ENCODE results near the gene COA3. TPM values are rescaled to one million over a fixed set of nuclear protein-coding genes. Genes with fewer than 3 reads are reported as not detected.

COA3 gene, protein sequence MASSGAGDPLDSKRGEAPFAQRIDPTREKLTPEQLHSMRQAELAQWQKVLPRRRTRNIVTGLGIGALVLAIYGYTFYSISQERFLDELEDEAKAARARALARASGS
- total RNA-seq (2014; rRNA removed) = 44.6 and 49.6 TPM in 2 replicates
- percentile 86 among the genes with signal in this experiment for Bru-seq, nascent RNA
- BruChase-seq, experiment 1, labeled RNA remaining after a 6-hour chase = percentile 96 among the genes with signal in this experiment
- BruChase-seq, experiment 2, labeled RNA remaining after a 2-hour chase = percentile 87 among the genes with signal in this experiment
- long read RNA-seq, transcript COA3-201 (2 exons, 771 nt) = major isoform, 29 of 34 reads
- long read RNA-seq, partial matches to known transcripts = 5 of 34 reads
- long read RNA-seq, other reads (novel, unspliced or antisense) = 0 of 34 reads

DNA sequence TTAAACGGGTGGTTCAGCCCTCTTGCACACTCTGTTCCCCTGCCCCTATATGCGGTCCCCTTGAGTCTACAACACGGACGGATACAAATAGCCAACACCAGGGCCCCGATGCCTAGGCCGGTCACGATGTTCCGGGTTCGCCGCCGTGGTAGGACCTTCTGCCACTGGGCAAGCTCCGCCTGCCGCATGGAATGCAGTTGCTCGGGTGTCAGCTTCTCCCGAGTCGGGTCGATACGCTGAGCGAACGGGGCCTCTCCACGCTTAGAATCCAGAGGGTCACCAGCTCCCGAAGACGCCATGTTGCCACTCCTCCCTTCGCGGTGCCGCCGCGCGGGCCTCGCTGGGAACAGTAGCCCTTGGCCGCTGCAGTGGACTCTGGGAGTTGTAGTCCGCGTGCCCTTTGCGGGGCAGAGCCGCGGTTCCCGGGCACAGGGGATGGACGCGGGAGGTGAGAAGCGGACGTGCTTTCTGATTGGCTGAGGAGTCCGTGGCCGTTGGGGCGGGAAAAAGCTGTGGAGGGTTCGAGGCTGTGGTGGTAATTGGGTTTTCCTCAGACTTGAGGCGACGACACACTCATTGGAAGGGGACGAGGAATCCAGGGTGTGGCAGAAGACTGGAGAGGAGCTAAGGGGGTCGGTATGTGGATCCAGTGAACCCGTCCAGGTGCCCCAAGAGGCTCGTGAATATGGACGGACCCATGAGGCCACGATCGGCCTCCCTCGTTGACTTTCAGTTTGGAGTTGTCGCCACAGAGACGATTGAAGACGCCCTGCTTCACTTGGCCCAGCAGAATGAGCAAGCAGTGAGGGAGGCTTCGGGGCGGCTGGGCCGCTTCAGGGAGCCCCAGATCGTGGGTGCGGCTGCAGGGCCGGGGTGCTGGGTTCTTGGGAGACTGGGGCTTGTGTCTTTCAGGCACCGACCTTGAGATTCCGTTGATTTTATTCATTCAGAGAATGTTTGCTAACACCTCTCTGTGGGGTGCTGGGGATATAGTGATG lies at the start of gene COA3, which contains the start of gene CNTD1:
COA3 (minus strand) TSS at position 322 of the 998 bp plus-strand sequence; CDS start at position 299, 23 bp downstream.
CNTD1 (plus strand) TSS at position 479 of the 998 bp plus-strand sequence; CDS start at position 686, 207 bp downstream.
- Histone ChIP-seq H3K27me3 (ENCODE audit: low read length) (no peaks in the 10 kb centered on the region), H3K4me1 (ENCODE audit: insufficient read depth, low read length) (peaks cover 28% of the 10 kb centered on the region), H3K9me3 (ENCODE audit: low read length) (no peaks in the 10 kb centered on the region), H3K4me3 (ENCODE audit: low read length) (peak within 1 kb of the TSS; percentile 99), H4K20me1 (ENCODE audit: low read length) (no peaks in the 10 kb centered on the region), H2AFZ (ENCODE audit: low read length) (peak within 1 kb of the TSS; percentile 78), H3K27ac (ENCODE audit: low read length) (peak within 1 kb of the TSS; percentile 41), H3K79me2 (ENCODE audit: low read length) (peaks cover 11% of the 10 kb centered on the region; the same call in 1 of the 2 replicates), H3F3A (ENCODE audit: low read length, unreplicated experiment) (no peaks in the 10 kb centered on the region), H3K36me3 (ENCODE audit: low read depth, low read length) (no peaks in the 10 kb centered on the region), H3K9me2 (replicated peaks; ENCODE audit: low read length) (no peaks in the 10 kb centered on the region), H3K9ac (ENCODE audit: low read length) (peak within 1 kb of the TSS; percentile 91), H3K4me2 (ENCODE audit: low read length) (peak within 1 kb of the TSS; percentile 96)
- ATAC-seq (peak; percentile 75), DNase-seq (peak; percentile 80)
- no TSS peak for BruUV-seq (replicated peaks)
- POLR2A ChIA-PET (ENCODE audit: unreplicated experiment) = no interaction called here
- TF ChIP-seq, protein P1, sequence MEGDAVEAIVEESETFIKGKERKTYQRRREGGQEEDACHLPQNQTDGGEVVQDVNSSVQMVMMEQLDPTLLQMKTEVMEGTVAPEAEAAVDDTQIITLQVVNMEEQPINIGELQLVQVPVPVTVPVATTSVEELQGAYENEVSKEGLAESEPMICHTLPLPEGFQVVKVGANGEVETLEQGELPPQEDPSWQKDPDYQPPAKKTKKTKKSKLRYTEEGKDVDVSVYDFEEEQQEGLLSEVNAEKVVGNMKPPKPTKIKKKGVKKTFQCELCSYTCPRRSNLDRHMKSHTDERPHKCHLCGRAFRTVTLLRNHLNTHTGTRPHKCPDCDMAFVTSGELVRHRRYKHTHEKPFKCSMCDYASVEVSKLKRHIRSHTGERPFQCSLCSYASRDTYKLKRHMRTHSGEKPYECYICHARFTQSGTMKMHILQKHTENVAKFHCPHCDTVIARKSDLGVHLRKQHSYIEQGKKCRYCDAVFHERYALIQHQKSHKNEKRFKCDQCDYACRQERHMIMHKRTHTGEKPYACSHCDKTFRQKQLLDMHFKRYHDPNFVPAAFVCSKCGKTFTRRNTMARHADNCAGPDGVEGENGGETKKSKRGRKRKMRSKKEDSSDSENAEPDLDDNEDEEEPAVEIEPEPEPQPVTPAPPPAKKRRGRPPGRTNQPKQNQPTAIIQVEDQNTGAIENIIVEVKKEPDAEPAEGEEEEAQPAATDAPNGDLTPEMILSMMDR (conservative IDR thresholded peaks at IDR 0.05; ENCODE audit: low read depth, low read length) = no peak
- TF ChIP-seq EZH2phosphoT487 (IDR thresholded peaks at IDR 0.05; ENCODE audit: borderline replicate concordance, low read length) = no peak
- no peak for TF ChIP-seq EZH2 (IDR thresholded peaks at IDR 0.05; ENCODE audit: low read length, unreplicated experiment)
- CTCF ChIA-PET = no interaction called here
- intact Hi-C loops (cut with micrococcal nuclease) = no loop called here

DNA sequence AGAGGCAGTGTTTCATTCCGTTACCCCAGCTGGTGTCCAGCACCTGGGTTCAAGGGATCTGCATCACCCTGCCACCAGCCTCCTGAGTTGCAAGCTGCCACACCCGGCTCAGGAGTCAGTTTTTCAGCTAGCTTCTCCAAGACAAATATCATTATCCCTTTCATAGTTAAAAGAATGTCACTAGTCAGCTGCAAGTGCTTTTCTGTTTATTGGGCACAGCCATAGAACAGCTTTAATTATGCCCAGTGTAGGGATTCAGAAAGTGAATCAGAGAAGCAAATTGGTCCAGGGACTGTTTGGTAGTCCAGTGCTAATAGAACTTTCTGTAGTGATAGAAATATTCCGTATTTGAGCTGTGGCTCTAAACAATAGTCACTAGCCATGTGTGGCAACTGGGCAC lies 49.6 kb upstream of the COA3 start:
- intact Hi-C loops (cut with micrococcal nuclease) = loop anchor here (5.0 kb wide), 1 partner anchor 149 kb away; the partner anchor contains the start of gene RPL27
- no TSS peak for BruUV-seq (replicated peaks)
- POLR2A ChIA-PET (ENCODE audit: unreplicated experiment) = no interaction called here

More for the DNA sequence above, 49.6 kb upstream of the COA3 start:
- H3K27ac ChIP-seq (ENCODE audit: low read length) = no peak overlapping the region
- no peak overlapping the region for H3K4me2 ChIP-seq (ENCODE audit: low read length)
- no peaks in the 10 kb centered on the region for H3F3A ChIP-seq (ENCODE audit: low read length, unreplicated experiment)
- TF ChIP-seq, protein P1 (conservative IDR thresholded peaks at IDR 0.05; ENCODE audit: low read depth, low read length) = no peak
- TF ChIP-seq EZH2 (IDR thresholded peaks at IDR 0.05; ENCODE audit: low read length, unreplicated experiment) (no peak), EZH2phosphoT487 (IDR thresholded peaks at IDR 0.05; ENCODE audit: borderline replicate concordance, low read length) (no peak)
- H3K27me3 ChIP-seq (ENCODE audit: low read length) = no peaks in the 10 kb centered on the region
- no peaks in the 10 kb centered on the region for H4K20me1 ChIP-seq (ENCODE audit: low read length)
- no peak overlapping the region for H3K9ac ChIP-seq (ENCODE audit: low read length)
- peaks cover 8% of the 10 kb centered on the region for H3K4me1 ChIP-seq (ENCODE audit: insufficient read depth, low read length)
- no peak overlapping the region for H2AFZ ChIP-seq (ENCODE audit: low read length)
- DNase-seq = no peak
- H3K9me3 ChIP-seq (ENCODE audit: low read length) = no peaks in the 10 kb centered on the region
- CTCF ChIA-PET = interaction anchor here (1.4 kb wide), 1 partner anchor 81 kb away, joined by 8 read pairs; no protein-coding TSS in a partner anchor
- H3K9me2 ChIP-seq (replicated peaks; ENCODE audit: low read length) = no peaks in the 10 kb centered on the region
- no peak for ATAC-seq
- no peaks in the 10 kb centered on the region for H3K79me2 ChIP-seq (ENCODE audit: low read length)
- no peak overlapping the region for H3K4me3 ChIP-seq (ENCODE audit: low read length)
- H3K36me3 ChIP-seq (ENCODE audit: low read depth, low read length) = peaks cover 22% of the 10 kb centered on the region

All from PC-3 (cell line).